GM12878 (cell line): Measurements from ENCODE around the gene LPAR5. TPM values are rescaled to one million over a fixed set of nuclear protein-coding genes. Genes with fewer than 3 reads are reported as not detected.

ENCODE experiments used
- ATAC-seq: fragments of 200-7000 bp; cut with Tn5 transposase; 3 replicates; pipeline ENCODE4 v1.9.1; 2020; ENCODE audit warnings: mild to moderate bottlenecking, moderate library complexity
- BruUV-seq: library from RNA; stranded (reverse); fragments of 400-500 nt; replicated peaks from 2 replicates; lab custom pipeline; 2021; lab: Mats Ljungman, UMichigan
- CTCF ChIA-PET: fragments of 300-600 bp; sonication (Branson Sonifier 250); formaldehyde crosslinking; extraction: SDS; loops from one replicate; lab custom pipeline; 2021; ENCODE audit warnings: inconsistent platforms; lab: Yijun Ruan, JAX
- POLR2A ChIA-PET: fragments of 350-600 bp; formaldehyde crosslinking; extraction: SDS; loops from one replicate; lab custom pipeline; 2021; ENCODE audit warnings: inconsistent platforms; lab: Charles Lee
- RAD21 ChIA-PET: fragments of 300-600 bp; sonication (Branson Sonifier 250); formaldehyde crosslinking; loops from one replicate; lab custom pipeline; 2023; ENCODE audit warnings: antibody characterized with exemption; ENCODE audit not compliant: unreplicated experiment; lab: Charles Lee
- SMC1A ChIA-PET: fragments of 300-600 bp; sonication (Branson Sonifier 250); formaldehyde crosslinking; loops from one replicate; lab custom pipeline; 2023; ENCODE audit not compliant: unreplicated experiment, uncharacterized antibody; lab: Charles Lee
- DNase-seq: peaks from one replicate; pipeline ENCODE4 v3.0.0-alpha.2; 2011; ENCODE audit warnings: low read depth, low spot score
- FAIRE-seq: peaks from 3 replicates; lab custom pipeline; 2011; peaks lifted over from hg19 to GRCh38; lab: Jason Lieb, UNC
- H2AFZ ChIP-seq: 2 replicates; pipeline ENCODE4 v1.6.0; 2011; ENCODE audit warnings: low read depth, low read length, control low read depth; ENCODE audit not compliant: control insufficient read depth
- H3K27ac ChIP-seq: 2 replicates; pipeline ENCODE4 v1.5.1; 2011; ENCODE audit warnings: control low read depth; ENCODE audit not compliant: control insufficient read depth, insufficient read depth
- H3K27me3 ChIP-seq, 2 experiments: replicated peaks in 1 of 2; 2 replicates each; pipeline versions ENCODE4 v1.6.0 to v1.6.1; 2011; ENCODE audit warnings: low read length in 1 of 2; ENCODE audit not compliant: control insufficient read depth in 2 of 2, insufficient read depth in 2 of 2
- H3K36me3 ChIP-seq, 2 experiments: 2 replicates each; pipeline ENCODE4 v1.5.1; 2011; ENCODE audit warnings: low read length in 1 of 2; ENCODE audit not compliant: control insufficient read depth in 2 of 2, insufficient read depth in 2 of 2
- H3K4me1 ChIP-seq: 2 replicates; pipeline ENCODE4 v1.6.1; 2011; ENCODE audit warnings: mild to moderate bottlenecking, low read length, moderate library complexity, mixed read lengths; ENCODE audit not compliant: control insufficient read depth, insufficient read depth
- H3K4me2 ChIP-seq: 2 replicates; pipeline ENCODE4 v1.6.0; 2011; ENCODE audit warnings: control low read depth; ENCODE audit not compliant: control insufficient read depth, insufficient read depth
- H3K4me3 ChIP-seq: fragments of 200-600 bp; sonication (generic); 2 replicates; pipeline ENCODE4 v1.5.1; 2016
- H3K79me2 ChIP-seq: 2 replicates; pipeline ENCODE4 v1.6.0; 2011; ENCODE audit warnings: low read length; ENCODE audit not compliant: control insufficient read depth, insufficient read depth
- H3K9ac ChIP-seq: 2 replicates; pipeline ENCODE4 v1.8.0; 2011; ENCODE audit warnings: low read length, control low read depth, mixed read lengths; ENCODE audit not compliant: control insufficient read depth, insufficient read depth
- H3K9me3 ChIP-seq: replicated peaks from 3 replicates; pipeline ENCODE4 v1.5.1; 2011; ENCODE audit warnings: mild to moderate bottlenecking, low read length; ENCODE audit not compliant: control insufficient read depth, insufficient read depth
- H4K20me1 ChIP-seq: 2 replicates; pipeline ENCODE4 v1.6.0; 2011; ENCODE audit not compliant: control insufficient read depth, insufficient read depth
- CHD1 ChIP-seq: IDR thresholded peaks from 2 replicates; pipeline ENCODE4 v1.6.1; 2012; ENCODE audit warnings: low read depth, low read length, improper control_type of control experiment
- EED ChIP-seq: sonication (generic); IDR thresholded peaks from 2 replicates; pipeline ENCODE4 v1.6.1; 2016; ENCODE audit warnings: antibody characterized with exemption, low read depth
- MEF2A ChIP-seq: IDR thresholded peaks from 2 replicates; pipeline ENCODE4 v1.6.1; 2011; ENCODE audit warnings: low read depth, mild to moderate bottlenecking, low read length, moderate library complexity; ENCODE audit not compliant: insufficient read depth
- SKIL ChIP-seq: fragments of 450-650 bp; IDR thresholded peaks from 2 replicates; pipeline ENCODE4 v1.6.1; 2017; ENCODE audit warnings: mild to moderate bottlenecking, low read depth, inconsistent platforms; ENCODE audit not compliant: poor library complexity, severe bottlenecking
- ZSCAN29 ChIP-seq: fragments of 450-650 bp; IDR thresholded peaks from 2 replicates; pipeline ENCODE4 v1.6.1; 2017; ENCODE audit warnings: mild to moderate bottlenecking, moderate library complexity
- WGBS: methylation state at CpG from one replicate; pipeline ENCODE4 v1.1.6; 2016; ENCODE audit warnings: low lambda C conversion rate; ENCODE audit not compliant: insufficient replicate concordance, insufficient coverage; ENCODE audit errors: missing lambda C conversion rate; 5-methylcytosine and 5-hydroxymethylcytosine counted together
- in situ Hi-C: fragments of 300-500 bp; cut with MboI; formaldehyde crosslinking; loops from 9 replicates; pipeline ENCODE4 v1.14.3; 2018; ENCODE audit warnings: mixed read lengths
- intact Hi-C: fragments of 100-400 bp; cut with micrococcal nuclease; formaldehyde crosslinking; loops from one replicate; pipeline ENCODE4 v1.14.2; 2022; ENCODE audit not compliant: unreplicated experiment
- polyA plus RNA-seq, 11 experiments: library from polyadenylated mRNA; depleted of rRNA in 4 of 11; unstranded in 6 of 11; stranded (reverse) in 5 of 11; fragments of >200 nt; fragmentation: Nextera tagmentation in 4 of 11; fragmentation: Illumina TruSeq in 1 of 11; extraction: Ambion mirVana in 4 of 11; extraction: Trizol in 1 of 11; gene quantifications; 1 replicate in 1 of 11; 2 replicates in 10 of 11; pipeline versions ENCODE4 v1.2.1 to v1.2.3, GENCODE V29; 2011 to 2016; ENCODE audit warnings: inconsistent platforms in 2 of 11, missing spikeins in 2 of 11, low read depth in 1 of 11
- total RNA-seq, 4 experiments: library from RNA; depleted of rRNA in 3 of 4; stranded (reverse); fragments of >200 nt in 3 of 4; fragmentation: Illumina TruSeq in 1 of 4; extraction: Trizol in 1 of 4; gene quantifications; 2 replicates each; pipeline versions ENCODE4 v1.2.1 to v1.2.3, GENCODE V29; 2013 to 2021

Gene LPAR5
- total and polyA plus RNA-seq, 10 of the 15 experiments (the other 5 are each of a cell fraction or from before 2014, with no cell fraction given) = 1.3 to 7.9 (median 5.3) TPM

- 0 out of 2 replicates have a peak, but pooled peaks have one; percentile 49 for TF ChIP-seq MEF2A
- peak; percentile 84 for TF ChIP-seq SKIL
- no peak for TF ChIP-seq EED
Observed at GRCh38 chr12:6662906-6663742, 27.4 kb upstream of the LPAR5 start, which contains the start of gene ING4 (continued).

- H3K9me3 ChIP-seq = no peaks in the 10 kb centered on the region
- H2AFZ ChIP-seq = peak overlapping the region; percentile 93
- CTCF ChIA-PET = no interaction called here
- peak overlapping the region; percentile 96 for H3K4me3 ChIP-seq
- H3K79me2 ChIP-seq = peaks cover 8% of the 10 kb centered on the region
- in situ Hi-C loops = no loop called here
- H3K4me2 ChIP-seq = peak overlapping the region; percentile 61
- H3K9ac ChIP-seq = peak overlapping the region; percentile 70
- intact Hi-C loops = loop anchor here (5.0 kb wide), 1 partner anchor 45 kb away; no protein-coding TSS in a partner anchor
- peaks cover 8 to 9% of the 10 kb centered on the region in 2 experiments for H3K36me3 ChIP-seq
- SMC1A ChIA-PET = no interaction called here
- no peaks in the 10 kb centered on the region for H4K20me1 ChIP-seq
- TSS peak; percentile 66 for BruUV-seq
- H3K27me3 ChIP-seq = no peaks in the 10 kb centered on the region
- no peak for FAIRE-seq
- RAD21 ChIA-PET = no interaction called here
- H3K4me1 ChIP-seq = no peaks in the 10 kb centered on the region; the same call in 1 of the 2 replicates
- ATAC-seq = peak; percentile 64
- WGBS = 4% methylated on average over 10 of the region's 10 CpGs
- peak overlapping the region; percentile 45 for H3K27ac ChIP-seq
- DNase-seq = no peak
- no peak for TF ChIP-seq CHD1
- TF ChIP-seq ZSCAN29 = 0 out of 2 replicates have a peak, but pooled peaks have one; percentile 22
- POLR2A ChIA-PET = no interaction called here
Observed at GRCh38 chr12:6662602-6662905, 26.8 kb upstream of the LPAR5 start.
